NCI-H1417 treated with DMSO at 0.1 percent for 48 hours (cell line): Measurements from ENCODE around the gene CEBPB.
"Not testable (repeated sequence)": the region's sequence is repeated elsewhere in the genome, so short reads cannot be mapped to it uniquely, and the experiment has no call there.

ENCODE experiments used
- DNase-seq: peaks from one replicate; lab custom pipeline; 2025; lab: John Stamatoyannopoulos, UW

Gene CEBPB

GRCh38 chr20:50193199-50193835 is 2.7 kb downstream of the CEBPB start:
- DNase-seq, result no peak

- no peak for DNase-seq
These were observed 3.3 kb downstream of the CEBPB start for GRCh38 chr20:50193836-50194421.

- DNase-seq, result no peak
These were observed 3.8 kb downstream of the CEBPB start for GRCh38 chr20:50194422-50194830.

GRCh38 chr20:50194831-50195523 is 4.3 kb downstream of the CEBPB start:
- no peak for DNase-seq

GRCh38 chr20:50195524-50196120 is 5.0 kb downstream of the CEBPB start:
- DNase-seq, result no peak

GRCh38 chr20:50196248-50196647 is 5.6 kb downstream of the CEBPB start:
- DNase-seq, result no peak

GRCh38 chr20:50196896-50197295 is 6.3 kb downstream of the CEBPB start:
- DNase-seq, result no peak

- no peak for DNase-seq
These were observed 7.0 kb downstream of the CEBPB start for GRCh38 chr20:50197463-50198179.

GRCh38 chr20:50198180-50198666 is 7.6 kb downstream of the CEBPB start:
- DNase-seq, result no peak

- no peak for DNase-seq
These were observed 8.1 kb downstream of the CEBPB start for GRCh38 chr20:50198716-50199115.

- DNase-seq, result no peak
These were observed 9.1 kb downstream of the CEBPB start for GRCh38 chr20:50199703-50200102.

GRCh38 chr20:50200482-50201104 is 10.0 kb downstream of the CEBPB start:
- no peak for DNase-seq

GRCh38 chr20:50201710-50202109 is 11.1 kb downstream of the CEBPB start:
- not testable (repeated sequence) for DNase-seq

- no peak for DNase-seq
These were observed 12.0 kb downstream of the CEBPB start for GRCh38 chr20:50202677-50203076.

- DNase-seq, result no peak
These were observed 13.6 kb downstream of the CEBPB start for GRCh38 chr20:50203951-50204937.

GRCh38 chr20:50207026-50207425 is 16.4 kb downstream of the CEBPB start:
- no peak for DNase-seq

GRCh38 chr20:50208085-50208491 is 17.5 kb downstream of the CEBPB start:
- DNase-seq, result no peak

- DNase-seq, result not testable (repeated sequence)
These were observed 18.2 kb downstream of the CEBPB start for GRCh38 chr20:50208815-50209214.

- no peak for DNase-seq
These were observed 19.5 kb downstream of the CEBPB start for GRCh38 chr20:50210066-50210619.

GRCh38 chr20:50211091-50211490 is 20.5 kb downstream of the CEBPB start:
- no peak for DNase-seq
